D341Med (cell line): ENCODE data around the gene KNDC1.
A peak's percentile ranks its signal among the peaks of the same experiment; 100 is the strongest.
"Not testable (repeated sequence)": the region's sequence is repeated elsewhere in the genome, so short reads cannot be mapped to it uniquely, and the experiment has no call there.

ENCODE experiments used
- DNase-seq: peaks from one replicate; pipeline ENCODE4 v3.0.0; 2012; ENCODE audit warnings: low spot score

The KNDC1 gene

GRCh38 chr10:133126431-133127290 is 33.4 kb upstream of the KNDC1 start:
- DNase-seq, result no peak

- DNase-seq, result no peak
Measured at GRCh38 chr10:133127291-133128125, 32.5 kb upstream of the KNDC1 start.

GRCh38 chr10:133128126-133129070 is 31.6 kb upstream of the KNDC1 start:
- DNase-seq, result peak; percentile 4

DNA sequence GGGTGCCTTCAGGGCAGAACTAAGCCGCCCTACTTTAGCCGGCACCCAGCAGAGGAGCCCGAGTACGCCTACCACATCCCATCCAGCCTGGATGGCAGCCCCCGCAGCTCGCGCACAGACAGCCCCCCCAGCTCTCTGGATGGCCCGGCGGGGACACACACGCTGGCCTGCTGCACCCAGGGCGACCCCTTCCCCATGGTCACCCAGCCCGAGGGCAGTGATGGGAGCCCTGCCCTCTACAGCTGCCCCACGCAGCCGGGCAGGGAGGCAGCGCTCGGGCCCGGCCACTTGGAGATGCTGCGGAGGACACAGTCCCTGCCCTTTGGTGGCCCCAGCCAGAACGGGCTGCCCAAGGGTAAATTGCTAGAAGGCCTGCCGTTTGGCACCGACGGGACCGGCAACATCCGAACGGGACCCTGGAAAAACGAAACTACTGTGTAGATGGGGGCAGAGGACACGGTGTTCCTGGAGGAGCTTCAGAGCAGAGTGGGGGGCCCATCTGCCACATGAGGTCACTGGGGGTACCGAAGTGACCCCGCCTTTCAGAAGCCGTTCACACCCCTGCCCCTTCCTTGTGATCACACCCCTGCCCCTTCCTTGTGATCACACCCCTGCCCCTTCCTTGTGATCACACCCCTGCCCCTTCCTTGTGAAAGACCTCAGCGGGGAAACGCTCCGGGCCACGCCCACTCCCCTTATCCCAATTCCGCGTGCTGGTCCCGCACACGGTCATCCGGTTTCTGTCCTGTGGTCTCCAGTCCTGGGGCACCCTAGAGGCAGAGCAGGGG is 30.8 kb upstream of the KNDC1 start:
- peak; percentile 12 for DNase-seq

DNA sequence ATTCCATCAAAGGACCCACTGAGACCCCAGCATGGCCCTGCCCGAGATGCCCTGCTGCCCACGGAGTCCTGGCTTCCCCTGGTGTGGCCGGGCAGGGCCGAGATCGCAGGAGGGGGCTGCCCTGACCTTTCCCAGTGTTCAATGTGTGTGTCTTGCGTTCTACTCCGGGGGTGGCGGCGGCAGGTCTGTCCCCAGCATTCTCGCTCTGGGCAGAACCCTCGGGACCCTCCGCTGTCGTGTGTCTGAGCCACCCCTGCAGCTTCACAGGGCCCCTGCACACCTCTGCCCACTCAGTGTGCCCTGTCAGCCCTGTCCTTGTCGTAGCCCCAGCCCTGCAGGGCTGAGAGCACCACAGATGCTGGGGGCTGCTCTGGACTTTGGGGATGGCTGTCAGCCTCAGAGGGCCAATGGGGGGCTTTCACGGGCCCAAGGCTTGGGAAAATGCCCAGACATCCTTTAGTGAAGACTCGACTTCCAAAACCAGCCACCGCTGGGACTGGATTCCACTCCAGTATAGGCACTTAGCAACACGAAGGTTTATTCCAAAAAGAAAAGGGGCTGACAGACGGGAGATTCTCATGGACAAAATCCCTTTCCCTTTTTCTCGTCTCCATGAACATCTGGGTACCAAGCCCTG is 30.0 kb upstream of the KNDC1 start:
- peak; percentile 8 for DNase-seq

DNA sequence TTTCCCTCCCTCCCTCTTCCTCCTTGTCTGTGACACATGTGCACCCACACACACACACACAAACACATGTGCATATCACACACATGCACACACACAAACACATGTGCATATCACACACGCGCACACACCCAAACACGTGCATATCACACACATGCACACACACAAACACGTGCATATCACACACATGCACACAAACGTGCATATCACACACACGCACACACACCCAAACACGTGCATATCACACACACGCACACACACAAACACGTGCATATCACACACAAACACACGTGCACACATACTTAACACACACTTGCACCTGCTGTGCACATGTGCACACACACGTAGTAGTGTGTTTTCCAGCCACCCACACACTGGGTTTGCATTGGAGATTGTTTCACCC is 29.4 kb upstream of the KNDC1 start:
- no peak for DNase-seq

- peak; percentile 5 for DNase-seq
Measured at GRCh38 chr10:133131053-133131452, 29.0 kb upstream of the KNDC1 start.

GRCh38 chr10:133131734-133132472 is 28.1 kb upstream of the KNDC1 start:
- peak; percentile 8 for DNase-seq

DNA sequence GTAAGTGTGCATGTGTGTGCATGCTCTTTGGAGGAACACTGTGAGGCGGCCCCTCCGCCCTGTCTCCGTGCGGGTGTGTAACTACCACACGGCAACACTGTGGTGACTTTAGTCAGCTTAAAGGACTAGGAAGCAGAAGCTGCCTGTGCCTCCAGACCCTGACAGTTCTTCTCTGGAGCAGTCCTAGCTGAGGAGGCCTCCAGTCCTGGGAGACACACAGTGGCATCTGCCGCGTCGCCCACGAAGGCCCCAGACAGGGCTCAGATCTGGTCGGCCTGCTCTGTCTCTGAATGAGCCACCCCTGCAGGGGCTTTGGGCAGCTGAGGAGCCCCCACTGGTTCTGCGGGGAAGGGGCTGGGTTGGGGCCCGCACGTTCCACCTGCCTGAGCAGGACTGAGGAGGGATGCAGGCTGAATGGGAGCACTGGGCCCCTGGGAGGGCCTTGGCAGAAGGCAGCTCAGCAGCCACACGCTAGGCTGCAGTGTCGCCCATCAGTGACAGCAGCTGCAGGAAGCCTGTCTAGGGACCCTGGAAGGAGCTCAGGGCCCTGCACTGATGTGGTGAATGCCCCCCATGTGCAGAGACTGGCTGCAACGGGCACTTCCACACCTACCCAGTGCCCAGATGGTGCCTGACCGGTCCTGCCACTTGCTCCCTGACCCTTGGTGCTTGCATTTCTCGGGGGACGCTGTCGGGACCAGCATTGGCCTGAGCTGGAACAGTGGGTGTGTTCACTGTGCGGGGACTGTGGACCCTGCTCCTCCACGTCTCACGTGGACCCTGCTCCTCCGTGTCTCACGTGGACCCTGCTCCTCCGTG is 27.3 kb upstream of the KNDC1 start:
- DNase-seq, result peak; percentile 25

DNA sequence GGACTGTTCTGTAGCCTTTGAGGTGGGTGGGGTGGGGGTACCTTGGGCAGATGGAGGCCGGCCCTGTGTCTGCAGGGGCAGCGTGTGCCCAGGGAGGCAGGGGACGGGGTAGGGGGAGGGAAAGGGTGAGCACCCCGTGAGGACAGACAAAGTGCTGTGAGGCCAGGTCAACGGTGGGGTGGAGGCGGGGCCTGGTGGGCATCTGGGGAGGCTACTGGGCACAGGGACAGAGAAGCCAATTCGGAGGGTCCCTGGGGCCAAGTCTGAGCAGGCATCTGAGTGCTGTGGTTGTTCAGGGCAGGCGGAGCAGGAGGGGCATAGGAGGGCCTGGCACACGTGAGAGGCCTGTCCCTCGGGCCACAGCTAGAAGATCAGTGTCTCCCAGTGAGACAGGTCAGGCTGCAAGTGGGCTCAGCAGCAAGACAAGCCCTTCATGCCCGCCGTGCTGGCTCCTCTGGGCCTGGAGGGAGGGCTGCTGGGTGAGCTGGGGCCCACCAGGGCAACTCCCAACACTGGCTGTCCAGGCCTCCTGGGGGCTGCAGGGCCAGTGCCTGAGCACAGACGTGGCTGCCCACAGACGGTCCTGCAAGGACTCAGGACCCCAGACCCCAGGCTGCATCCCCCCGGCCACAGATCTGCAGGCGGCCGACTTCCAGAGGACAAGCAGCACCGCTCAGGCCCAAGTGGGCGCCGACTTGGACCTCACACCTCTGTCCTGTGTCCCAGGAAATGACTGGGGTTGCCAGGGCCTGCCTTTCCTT is 26.4 kb upstream of the KNDC1 start:
- DNase-seq, result peak; percentile 15

DNA sequence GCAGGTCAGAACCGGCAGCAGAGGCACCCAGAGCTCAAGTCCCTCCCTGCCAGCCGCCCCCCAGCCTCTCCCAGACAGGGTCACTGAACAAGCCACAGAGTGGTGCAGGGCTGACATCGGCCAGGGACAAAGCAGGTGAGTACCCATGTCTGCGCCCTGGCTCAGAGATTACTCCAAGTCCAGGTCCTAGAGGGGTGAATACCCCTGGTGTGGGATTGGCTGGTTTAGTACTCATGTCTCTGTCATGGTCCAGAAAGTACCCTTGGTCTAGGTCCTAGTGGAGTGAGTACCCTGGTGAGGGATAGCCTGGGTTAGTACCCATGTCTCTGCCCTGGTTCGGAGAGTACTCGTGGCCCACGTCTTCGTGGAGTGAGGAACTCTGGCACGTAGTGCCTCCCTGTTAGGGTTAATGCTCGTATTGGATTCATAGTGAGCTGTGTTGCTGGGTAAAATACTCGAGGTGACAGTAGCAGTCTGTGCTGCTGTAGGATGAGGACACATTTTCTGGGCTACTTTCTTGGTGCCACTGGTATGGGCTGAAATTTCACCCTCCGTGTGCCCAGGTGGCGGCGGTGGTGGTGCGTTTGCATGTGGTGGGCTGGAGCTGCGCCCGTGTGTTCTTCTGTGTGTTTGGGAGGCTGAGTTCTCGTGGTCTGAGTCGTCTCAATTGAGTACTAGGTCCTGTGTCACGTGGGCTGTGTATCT is 25.5 kb upstream of the KNDC1 start:
- peak; percentile 12 for DNase-seq

DNA sequence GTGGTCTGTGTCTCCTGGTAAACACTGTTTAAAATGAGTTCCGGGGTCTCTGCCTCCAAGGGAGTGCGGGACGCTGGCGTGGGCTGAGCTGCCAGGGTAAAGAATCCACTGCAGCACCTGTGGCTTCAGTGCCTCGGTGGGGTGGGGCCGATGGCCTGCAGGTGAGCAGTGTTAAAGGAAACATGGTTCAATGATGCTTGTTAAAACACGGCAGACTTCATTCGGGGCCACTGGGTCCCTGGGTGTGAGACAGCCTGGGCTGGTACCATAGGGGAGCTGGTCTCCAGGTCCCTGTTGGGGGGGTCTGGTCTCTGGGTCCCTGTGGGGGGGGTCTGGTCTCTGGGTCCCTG is 24.9 kb upstream of the KNDC1 start:
- DNase-seq, result peak; percentile 5

DNA sequence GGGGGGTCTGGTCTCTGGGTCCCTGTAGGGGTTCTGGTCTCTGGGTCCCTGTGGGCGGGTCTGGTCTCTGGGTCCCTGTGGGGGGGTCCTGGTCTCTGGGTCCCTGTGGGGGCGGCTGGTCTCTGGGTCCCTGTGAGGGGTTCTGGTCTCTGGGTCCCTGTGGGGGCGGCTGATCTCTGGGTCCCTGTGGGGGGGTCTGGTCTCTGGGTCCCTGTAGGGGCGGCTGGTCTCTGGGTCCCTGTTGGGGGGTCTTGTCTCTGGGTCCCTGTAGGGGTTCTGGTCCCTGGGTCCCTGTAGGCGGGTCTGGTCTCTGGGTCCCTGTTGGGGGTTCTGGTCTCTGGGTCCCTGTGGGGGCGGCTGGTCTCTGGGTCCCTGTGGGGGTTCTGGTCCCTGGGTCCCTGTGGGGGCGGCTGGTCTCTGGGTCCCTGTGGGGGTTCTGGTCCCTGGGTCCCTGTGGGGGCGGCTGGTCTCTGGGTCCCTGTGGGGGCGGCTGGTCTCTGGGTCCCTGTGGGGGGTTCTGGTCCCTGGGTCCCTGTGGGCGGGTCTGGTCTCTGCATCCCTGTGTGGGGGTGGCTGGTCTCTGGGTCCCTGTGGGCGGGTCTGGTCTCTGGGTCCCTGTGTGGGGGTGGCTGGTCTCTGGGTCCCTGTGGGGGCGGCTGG is 22.4 kb upstream of the KNDC1 start:
- DNase-seq, result not testable (repeated sequence)

GRCh38 chr10:133139551-133140065 is 20.4 kb upstream of the KNDC1 start:
- peak; percentile 19 for DNase-seq

DNA sequence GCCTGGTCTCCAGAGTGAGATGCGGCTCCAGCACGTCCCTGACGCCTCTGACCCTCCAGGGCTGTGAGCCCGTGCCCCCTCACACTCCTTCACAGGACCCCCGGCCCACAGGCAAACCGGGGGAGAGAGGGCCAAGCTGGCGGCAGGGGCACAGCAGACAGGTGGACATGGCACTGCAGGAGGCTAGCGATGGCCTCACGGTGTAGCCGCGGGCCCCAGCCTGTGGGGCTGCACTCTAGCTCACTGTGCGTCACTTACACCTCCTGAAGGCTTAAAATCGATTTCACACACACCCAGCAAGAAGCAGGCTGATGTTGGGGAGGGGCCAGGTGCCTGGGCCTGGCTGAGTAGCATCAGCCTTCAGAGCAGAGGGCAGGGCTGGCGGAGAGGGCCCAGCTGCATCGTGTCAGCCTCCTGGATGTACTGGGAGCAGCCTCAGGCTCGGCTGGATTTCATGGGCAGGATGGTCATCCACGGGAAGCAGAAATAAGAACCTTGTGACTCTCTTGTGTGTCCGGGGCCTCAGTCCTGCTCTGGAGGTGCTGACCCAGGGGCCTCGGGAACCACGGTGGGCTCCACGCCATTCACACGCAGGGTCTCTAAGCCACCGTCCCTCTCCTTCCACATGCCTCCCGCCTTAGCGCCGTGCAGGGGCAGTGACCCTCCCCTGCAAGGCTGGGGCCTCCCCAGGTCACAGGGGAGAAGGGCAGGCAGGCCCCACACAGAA is 19.4 kb upstream of the KNDC1 start:
- no peak for DNase-seq
